ENCODE measurements around the gene SLC4A11.
A peak's percentile ranks its signal among the peaks of the same experiment; 100 is the strongest.
"Not testable (repeated sequence)": the region's sequence is repeated elsewhere in the genome, so short reads cannot be mapped to it uniquely, and the experiment has no call there.

SLC4A11 gene

GRCh38 chr20:3223994-3224680 lies 14.9 kb downstream of the SLC4A11 start:
- DNase-seq (ENCODE audit: low read depth): no peak
- H3K4me3 ChIP-seq (ENCODE audit: low read depth, low read length): no peak overlapping the region
- no peak for TF ChIP-seq CTCF (conservative IDR thresholded peaks at IDR 0.05; ENCODE audit: low read depth, low read length)

- no peak for DNase-seq (ENCODE audit: low read depth)
- H3K4me3 ChIP-seq (ENCODE audit: low read depth, low read length): no peak overlapping the region
- TF ChIP-seq CTCF (conservative IDR thresholded peaks at IDR 0.05; ENCODE audit: low read depth, low read length): no peak
Observed at GRCh38 chr20:3223651-3223993, 15.4 kb downstream of the SLC4A11 start.

GRCh38 chr20:3222635-3223600 lies 16.1 kb downstream of the SLC4A11 start:
- no peak for DNase-seq (ENCODE audit: low read depth)
- TF ChIP-seq CTCF (conservative IDR thresholded peaks at IDR 0.05; ENCODE audit: low read depth, low read length): no peak
- no peak overlapping the region for H3K4me3 ChIP-seq (ENCODE audit: low read depth, low read length)

GRCh38 chr20:3221398-3222226 lies 17.4 kb downstream of the SLC4A11 start:
- no peak for DNase-seq (ENCODE audit: low read depth)
- no peak overlapping the region for H3K4me3 ChIP-seq (ENCODE audit: low read depth, low read length)
- no peak for TF ChIP-seq CTCF (conservative IDR thresholded peaks at IDR 0.05; ENCODE audit: low read depth, low read length)

GRCh38 chr20:3218307-3218988 lies 20.5 kb downstream of the SLC4A11 start:
- peak; percentile 70 for TF ChIP-seq CTCF (conservative IDR thresholded peaks at IDR 0.05; ENCODE audit: low read depth, low read length)
- peak; percentile 45 for DNase-seq (ENCODE audit: low read depth)

GRCh38 chr20:3215359-3215917 lies 23.6 kb downstream of the SLC4A11 start:
- not testable (repeated sequence) for DNase-seq (ENCODE audit: low read depth); H3K4me3 ChIP-seq (ENCODE audit: low read depth, low read length)

More at GRCh38 chr20:3218307-3218988, 20.5 kb downstream of the SLC4A11 start:
- no peak overlapping the region for H3K4me3 ChIP-seq (ENCODE audit: low read depth, low read length)
